Measurements from ENCODE around the gene ADAM19.

- TF ChIP-seq CTCF (conservative IDR thresholded peaks at IDR 0.05; ENCODE audit: low read depth, low read length) (no peak), USF2 (IDR thresholded peaks at IDR 0.05; ENCODE audit: low read depth, low read length) (no peak), POLR2A (IDR thresholded peaks at IDR 0.05; ENCODE audit: low read depth, low read length) (no peak), SMC3 (IDR thresholded peaks at IDR 0.05; ENCODE audit: low read depth, low read length) (no peak), BHLHE40 (IDR thresholded peaks at IDR 0.05; ENCODE audit: low read depth, low read length) (no peak)
Measured at GRCh38 chr5:157457391-157457790, 118.2 kb downstream of the ADAM19 start.
